Raji (cell line): ENCODE data around the gene BNC2.

Source experiments
- POLR2A ChIP-seq: IDR thresholded peaks from 2 replicates; pipeline ENCODE4 v1.6.1; 2011; ENCODE audit warnings: low read depth, low read length, control low read depth; ENCODE audit not compliant: insufficient read depth

BNC2 gene

DNA sequence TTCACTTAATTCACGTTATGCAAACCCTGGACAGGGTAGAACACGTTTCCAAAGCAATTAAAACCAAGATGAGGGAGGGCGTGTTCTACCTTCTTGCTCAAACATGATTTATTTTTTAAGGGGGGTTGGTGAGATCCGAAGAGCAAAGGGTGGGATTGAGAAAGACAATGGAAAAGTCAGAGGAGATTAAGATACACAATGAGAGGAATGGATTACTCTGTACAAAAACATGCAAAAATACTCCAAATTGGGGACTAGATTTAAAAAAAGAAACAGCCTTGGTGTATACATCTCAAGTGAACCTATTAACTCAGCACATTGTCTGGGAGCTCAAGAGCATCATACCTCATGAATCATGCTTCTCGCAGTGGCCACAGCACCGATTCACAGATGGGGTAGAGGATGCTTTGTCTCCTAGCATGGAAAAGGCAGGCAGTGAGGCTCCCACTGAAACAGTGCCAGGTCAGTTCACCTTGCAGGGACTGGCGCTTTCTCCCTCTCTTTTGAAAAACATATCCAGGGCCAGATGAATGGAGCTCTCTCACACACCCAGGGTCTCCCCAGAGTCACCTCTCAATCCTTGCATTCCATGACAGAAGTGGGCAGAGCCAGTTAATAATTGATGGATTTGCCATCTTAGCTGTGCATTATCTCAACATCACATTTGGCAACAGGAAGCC lies 459.7 kb downstream of the BNC2 start:
- TF ChIP-seq POLR2A: no peak

DNA sequence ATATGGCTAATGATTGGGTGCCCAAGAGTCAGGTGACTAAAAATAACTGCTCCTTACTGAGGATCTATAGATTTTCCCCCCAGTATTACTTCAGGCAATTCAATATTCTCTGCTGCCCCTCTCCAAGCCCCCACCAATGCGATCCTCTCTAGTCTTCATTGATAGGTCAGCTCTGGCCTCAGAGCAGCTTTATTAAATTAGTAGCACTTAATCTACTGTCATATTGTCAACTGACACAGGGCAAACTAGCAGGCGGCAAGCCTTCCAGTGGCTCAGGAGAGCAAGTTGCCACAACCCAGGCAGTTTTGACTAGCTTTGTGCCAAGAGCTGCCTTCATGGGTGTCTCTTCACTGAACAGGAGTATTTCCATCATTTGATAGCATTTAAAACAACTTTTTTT lies 462.9 kb downstream of the BNC2 start:
- TF ChIP-seq POLR2A: no peak

DNA sequence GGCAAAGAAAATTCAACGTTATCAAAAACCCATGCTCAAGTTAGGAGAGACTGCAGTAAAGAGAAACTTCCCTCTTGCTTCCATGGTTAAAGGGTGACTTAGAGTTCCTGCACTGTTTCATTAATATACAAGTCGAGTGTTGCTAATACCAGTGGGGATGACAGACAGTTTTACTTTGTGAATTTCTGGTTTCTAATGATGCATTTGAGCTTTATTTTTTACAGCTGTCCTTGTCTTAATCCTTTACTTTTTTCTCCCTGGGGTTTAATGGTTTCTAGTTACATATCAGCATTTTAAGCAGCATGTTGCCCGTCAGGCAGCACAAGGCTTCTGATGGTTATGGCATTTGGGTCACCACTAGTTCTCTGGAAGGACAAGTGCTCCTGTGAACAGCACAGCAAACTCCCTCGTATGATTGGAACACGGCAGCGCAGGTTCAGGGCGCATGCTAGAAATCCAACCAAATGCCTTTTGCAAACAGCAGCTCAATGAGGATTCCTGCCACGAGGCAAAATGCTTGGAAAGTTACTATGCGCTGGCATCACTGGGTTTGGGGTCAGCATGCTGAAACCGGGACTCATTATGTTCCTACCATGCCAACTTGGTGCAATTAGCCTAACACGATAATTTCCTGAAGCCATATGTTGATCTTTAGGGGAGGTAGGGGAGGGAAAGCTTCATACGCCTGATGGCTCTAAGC lies 463.8 kb downstream of the BNC2 start:
- TF ChIP-seq POLR2A: no peak

DNA sequence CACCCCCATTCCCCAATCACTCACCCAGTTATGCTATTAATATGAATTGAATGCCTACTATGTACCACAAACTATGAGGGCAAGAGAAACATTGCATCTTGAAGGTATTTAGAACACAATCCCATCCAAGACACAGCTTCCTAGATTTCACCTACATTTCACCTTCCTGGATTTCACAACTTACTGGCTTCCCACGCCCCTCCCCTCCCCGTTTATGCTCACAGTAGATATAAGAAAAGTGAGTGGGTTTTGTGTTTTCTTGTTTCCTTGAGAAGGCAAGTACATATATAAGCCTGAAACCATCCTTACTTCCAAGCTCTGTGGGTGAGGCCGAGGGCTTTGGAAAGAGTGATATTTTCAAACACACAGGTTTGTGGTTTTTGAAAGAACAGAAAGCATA lies 465.0 kb downstream of the BNC2 start:
- TF ChIP-seq POLR2A: no peak

GRCh38 chr9:16401701-16402100 lies 468.8 kb downstream of the BNC2 start:
- TF ChIP-seq POLR2A: no peak

GRCh38 chr9:16398691-16399090 lies 471.8 kb downstream of the BNC2 start:
- TF ChIP-seq POLR2A: no peak

GRCh38 chr9:16396389-16396788 lies 474.1 kb downstream of the BNC2 start:
- TF ChIP-seq POLR2A: no peak

- TF ChIP-seq POLR2A: no peak
Measured at GRCh38 chr9:16391369-16391768, 479.1 kb downstream of the BNC2 start.

DNA sequence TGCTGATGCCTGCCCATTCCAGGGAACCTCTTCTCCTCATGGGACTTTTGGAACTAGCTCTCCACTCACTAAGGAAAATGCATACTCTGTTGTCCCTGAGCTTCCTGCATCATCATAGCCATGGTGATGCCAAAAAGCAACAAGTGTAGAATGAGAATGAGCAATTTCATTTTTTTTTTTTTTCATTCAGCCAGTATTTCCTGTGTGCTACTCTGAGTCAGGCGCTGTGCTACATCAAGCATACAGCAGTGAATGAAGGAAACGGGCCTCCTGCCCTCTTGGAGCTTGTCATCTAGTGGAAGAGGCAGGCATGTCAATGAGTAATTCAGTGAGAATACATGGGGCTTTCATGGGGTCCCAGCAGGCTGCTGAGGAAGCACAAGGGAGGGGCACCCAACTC lies 483.1 kb downstream of the BNC2 start:
- TF ChIP-seq POLR2A: no peak

DNA sequence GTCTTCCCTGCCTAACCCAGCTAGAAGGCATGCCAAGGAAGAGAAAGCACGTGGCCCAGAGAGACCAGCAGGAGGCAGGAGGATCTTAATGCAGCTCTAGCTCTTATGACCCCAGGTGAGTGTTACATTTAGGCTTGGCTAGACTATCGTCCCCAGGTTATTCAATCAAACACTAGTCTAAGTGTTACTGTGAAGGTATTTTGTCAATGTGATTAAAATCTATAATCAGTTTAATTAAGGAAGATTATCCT lies 483.7 kb downstream of the BNC2 start:
- TF ChIP-seq POLR2A: no peak

- TF ChIP-seq POLR2A: no peak
Measured at GRCh38 chr9:16386007-16386826, 484.3 kb downstream of the BNC2 start.

GRCh38 chr9:16385590-16385989 lies 484.9 kb downstream of the BNC2 start:
- no peak for TF ChIP-seq POLR2A

- no peak for TF ChIP-seq POLR2A
Measured at GRCh38 chr9:16384993-16385392, 485.5 kb downstream of the BNC2 start.

DNA sequence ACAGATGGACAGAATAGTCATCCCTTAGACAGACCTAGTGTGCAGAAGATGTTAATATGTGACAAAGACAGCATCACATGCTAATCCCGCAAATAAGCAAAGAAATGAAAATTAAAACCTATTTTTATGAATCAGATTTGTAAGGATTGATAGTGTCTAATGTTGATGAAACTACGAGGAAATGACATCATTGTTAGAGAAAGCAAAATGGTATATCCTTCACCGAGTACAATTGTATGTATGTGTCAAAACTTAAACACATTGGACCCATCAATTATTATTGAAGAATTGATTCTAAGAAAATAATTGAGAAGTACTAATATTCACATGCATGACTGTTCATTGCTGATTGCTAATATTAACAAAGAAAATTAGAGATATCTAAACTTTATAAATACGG lies 493.2 kb downstream of the BNC2 start:
- no peak for TF ChIP-seq POLR2A

GRCh38 chr9:16371306-16371705 lies 499.2 kb downstream of the BNC2 start:
- TF ChIP-seq POLR2A: no peak

GRCh38 chr9:16370647-16371046 lies 499.8 kb downstream of the BNC2 start:
- no peak for TF ChIP-seq POLR2A

GRCh38 chr9:16369427-16369826 lies 501.0 kb downstream of the BNC2 start:
- no peak for TF ChIP-seq POLR2A
